Left cardiac atrium (tissue), 4 donors: ENCODE results near the gene ZNF44. TPM values are rescaled to one million over a fixed set of nuclear protein-coding genes. Genes with fewer than 3 reads are reported as not detected.
"Not testable (repeated sequence)": the region's sequence is repeated elsewhere in the genome, so short reads cannot be mapped to it uniquely, and the experiment has no call there.

Experiments
- ATAC-seq, 2 donors: fragments of 200-7000 bp; cut with Tn5 transposase; one replicate each; pipeline ENCODE4 v1.9.1; 2020; ENCODE audit warnings: mild to moderate bottlenecking in 2 of 2, moderate library complexity in 2 of 2
- DNase-seq: peaks from one replicate; pipeline ENCODE4 v3.0.0-alpha.2; 2020
- intact Hi-C, 2 donors: fragments of 100-400 bp; cut with DNase I; formaldehyde crosslinking; loops; one replicate each; pipeline versions ENCODE4 v1.14.1 to v1.15.1; 2022 to 2023
- long read RNA-seq: library from polyadenylated mRNA; unstranded; transcript quantifications from one replicate; pipeline ENCODE4 v2.0.0, GENCODE V29; 2021
- total RNA-seq, 2 donors: library from RNA; stranded (reverse); fragmentation: NEBNext Ultra II Directional; extraction: Animal tissue kit (Norgen Biotek cat#: 25700); gene quantifications; one replicate each; pipeline ENCODE4 v1.2.1, GENCODE V29; 2021
- donor health status: DM: no; HTN: yes; CAD: no.
- donor health status: DM: no; HTN: yes; CAD: no; lungs with severe emphysema.
- donor health status: DM: yes; HTN: yes; CAD: no.
- donor health status: Dilated cardiomyopathy.

ZNF44 gene
- 10 to 100 TPM in 1 of 2 donors, 1 to 10 TPM in 1; 7.4 to 11.5 TPM for total RNA-seq
- long read RNA-seq, transcript ZNF44-202 (4 exons, 2,119 nt), result major isoform, 6 of 8 reads
- long read RNA-seq, partial matches to known transcripts, result 0 of 8 reads
- long read RNA-seq, other reads (novel, unspliced or antisense), result 1 of 8 reads

- peak; percentile 99 for ATAC-seq
- intact Hi-C loops, result loop anchor here in 1 of 2 donors (2.0 to 5.0 kb wide), 2 partner anchors 38 to 70 kb away; partner anchors contain the start of genes ZNF442 and ZNF563
- peak; percentile 98 for DNase-seq
Observed at GRCh38 chr19:12294249-12295158, at the start of gene ZNF44. Gene ZNF44, minus strand, starts transcription at chr19:12294883. Its CDS starts 189 bp downstream, at chr19:12294694.

DNA sequence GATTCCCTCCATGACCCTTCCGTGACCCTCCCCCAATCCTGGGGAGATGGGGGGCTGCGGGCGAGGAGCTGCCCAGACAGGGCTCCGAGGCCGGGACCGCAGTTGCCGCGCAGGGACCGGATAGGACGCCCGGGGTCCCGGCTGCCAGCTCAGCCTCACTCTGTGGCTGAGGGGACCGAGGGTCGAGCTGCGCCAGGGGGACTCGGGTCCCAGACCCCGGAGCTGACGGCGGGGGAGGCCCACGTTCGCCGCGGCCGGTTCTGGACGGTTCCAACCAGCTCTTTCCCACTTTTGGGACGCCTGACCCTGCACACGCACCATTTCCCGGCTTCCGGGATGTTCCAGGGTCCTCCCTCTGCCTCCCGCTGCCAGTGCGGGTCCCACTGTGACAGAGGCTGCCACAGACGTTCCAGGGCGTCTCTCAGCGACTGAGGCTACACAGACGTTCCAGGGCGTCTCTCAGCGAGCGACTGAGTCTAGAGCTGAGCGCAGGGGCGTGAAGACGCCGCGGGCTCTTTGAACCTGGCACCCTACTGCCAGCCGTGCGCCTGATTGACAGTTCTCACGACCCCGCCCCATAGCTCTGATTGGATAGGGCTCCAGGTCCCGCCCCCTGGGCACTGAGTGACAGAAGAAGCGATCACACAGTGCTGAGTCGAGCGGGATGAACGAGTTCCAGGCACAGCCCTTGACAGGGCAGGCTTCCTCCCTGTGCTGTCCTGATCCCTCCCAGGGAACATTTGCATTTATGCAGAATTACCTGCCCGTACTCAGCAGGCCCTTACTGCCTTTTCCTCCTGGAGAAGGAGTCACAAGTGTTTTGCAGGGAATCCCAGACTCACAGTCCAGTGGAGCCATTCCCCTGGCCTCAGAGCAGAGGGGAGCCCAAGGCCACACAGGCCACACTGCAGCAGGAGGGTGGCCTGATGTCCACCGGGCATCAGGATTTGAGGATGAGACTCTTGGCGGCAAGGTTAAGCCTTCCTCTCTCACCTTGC is 38.8 kb upstream of the ZNF44 start, which contains the start of gene ZNF563:
ZNF563 (minus strand) TSS at position 472 of the 998 bp plus-strand sequence; CDS start at position 321, 151 bp downstream.
- ATAC-seq (peak; percentile 99 to 100), DNase-seq (peak; percentile 99)
- intact Hi-C loops, result loop anchor here in 1 of 2 donors (5.0 kb wide), 1 partner anchor 41 kb away; the partner anchor contains the start of gene ZNF44

GRCh38 chr19:12331211-12331941 is 36.7 kb upstream of the ZNF44 start:
- DNase-seq (no peak), ATAC-seq (peak in 1 of 2 donors; percentile 9)
- intact Hi-C loops, result loop anchor here in 1 of 2 donors (5.0 kb wide), 1 partner anchor 39 kb away; the partner anchor contains the start of gene ZNF44

DNA sequence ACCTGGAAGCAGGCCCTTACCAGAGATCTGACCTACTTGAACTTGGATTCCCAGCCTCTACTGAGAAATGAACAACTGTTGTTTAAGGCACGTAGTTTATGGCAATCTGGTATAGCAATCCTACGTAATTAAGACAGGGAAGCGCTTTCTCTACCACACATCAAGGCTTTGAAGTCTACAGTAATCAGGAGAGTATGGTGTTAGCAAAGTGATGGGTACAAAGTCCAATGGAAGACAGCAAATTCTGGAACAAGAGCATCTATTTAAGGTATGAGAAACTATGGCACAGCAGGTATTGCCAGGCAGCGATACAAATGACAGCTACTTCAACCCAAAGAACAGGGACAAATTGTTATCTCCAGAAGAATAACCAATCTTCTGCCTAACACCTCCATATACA is 35.7 kb upstream of the ZNF44 start:
- intact Hi-C loops, result loop anchor here in 1 of 2 donors (5.0 kb wide), 1 partner anchor 38 kb away; the partner anchor contains the start of gene ZNF44
- DNase-seq (no peak), ATAC-seq (no peak)

DNA sequence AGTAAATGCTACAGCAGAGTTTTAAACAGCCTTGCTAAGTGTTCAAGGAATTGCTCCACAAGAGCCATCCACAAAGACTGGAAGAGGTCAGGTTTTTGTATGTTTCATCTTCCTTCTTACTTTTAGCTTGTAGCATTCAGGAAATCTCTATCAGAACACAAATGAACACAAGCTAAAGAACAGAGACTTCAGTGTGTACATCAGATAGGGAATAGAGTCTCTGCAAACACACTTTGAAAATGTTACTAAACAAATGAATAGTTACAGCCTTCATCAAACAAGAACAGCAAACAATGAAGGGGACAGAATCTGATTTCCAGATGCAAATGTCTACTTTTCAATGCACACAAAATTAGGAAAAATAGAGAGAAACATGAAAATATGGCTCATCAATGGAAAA is 31.0 kb upstream of the ZNF44 start:
- no peak for ATAC-seq
- intact Hi-C loops, result no loop called here
- no peak for DNase-seq

- no peak for ATAC-seq
- no peak for DNase-seq
- intact Hi-C loops, result no loop called here
Observed at GRCh38 chr19:12318782-12319413, 24.2 kb upstream of the ZNF44 start.

DNA sequence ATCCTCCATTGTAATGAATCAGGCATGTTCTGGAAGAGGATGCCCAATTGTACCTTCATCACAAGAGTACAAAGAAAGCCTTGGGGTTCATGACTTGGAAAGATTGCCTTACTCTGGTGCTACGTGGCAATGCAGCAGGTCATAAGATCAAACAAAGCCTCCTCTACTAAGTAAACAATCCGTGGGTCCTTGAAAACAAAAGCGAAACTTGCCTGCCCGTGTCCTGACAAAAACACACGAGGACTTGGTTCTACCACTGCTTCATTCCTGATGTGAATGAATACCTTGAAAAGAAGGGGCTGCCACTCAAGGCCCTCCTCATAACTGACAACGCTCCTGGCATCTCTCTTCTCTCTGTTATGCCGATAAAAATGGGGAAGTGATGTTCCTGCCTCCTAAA is 19.9 kb upstream of the ZNF44 start:
- DNase-seq (no peak), ATAC-seq (no peak)
- intact Hi-C loops, result no loop called here

DNA sequence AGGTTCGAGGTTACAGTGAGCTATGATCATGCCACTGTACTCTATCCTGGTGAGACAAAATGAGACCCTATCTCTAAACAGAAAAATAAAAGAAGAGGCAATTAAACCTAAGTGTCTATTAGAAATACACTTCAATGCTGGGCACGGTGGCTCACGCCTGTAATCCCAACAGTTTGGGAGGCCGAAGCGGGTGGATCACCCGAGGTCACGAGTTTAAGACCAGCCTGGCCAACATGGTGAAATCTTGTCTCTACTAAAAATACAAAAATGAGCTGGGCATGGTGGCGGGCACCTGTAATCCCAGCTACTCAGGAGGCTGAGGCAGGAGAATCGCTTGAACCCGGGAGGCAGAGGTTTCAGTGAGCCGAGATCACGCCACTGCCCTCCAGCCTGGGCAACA is 14.2 kb upstream of the ZNF44 start:
- intact Hi-C loops, DNase-seq, ATAC-seq: not testable (repeated sequence)

GRCh38 chr19:12295191-12295590 is 508 bp upstream of the ZNF44 start:
- DNase-seq (no peak), ATAC-seq (peak in 1 of 2 donors; percentile 1)
- intact Hi-C loops, result loop anchor here in 1 of 2 donors (2.0 kb wide), 1 partner anchor 70 kb away; the partner anchor contains the start of gene ZNF442

DNA sequence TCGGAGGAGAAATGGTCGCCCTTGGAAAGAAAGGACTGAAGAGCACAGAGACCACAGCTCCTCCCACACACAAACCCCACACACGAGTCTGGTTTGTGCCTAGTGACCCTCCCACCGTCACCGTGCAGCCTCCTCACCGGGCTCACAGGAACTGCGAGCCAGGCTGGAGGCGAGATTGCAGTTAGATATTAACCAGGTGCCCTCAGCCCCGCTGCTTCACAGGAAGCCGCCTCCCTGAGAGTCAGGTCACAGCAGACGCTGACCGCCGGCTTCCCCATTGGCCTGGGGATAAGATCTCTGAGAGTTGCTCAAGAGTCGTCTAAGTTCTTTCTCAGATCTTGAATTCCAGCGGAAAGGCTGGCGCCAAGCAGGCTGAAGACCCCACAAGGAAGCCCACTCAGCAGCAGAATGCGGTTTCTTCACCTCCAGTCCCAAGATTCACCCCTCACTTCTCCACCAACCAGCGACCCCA is 870 bp downstream of the ZNF44 start:
- DNase-seq, result peak; percentile 72
- ATAC-seq, result peak; percentile 42 to 60
- intact Hi-C loops, result loop anchor here in 1 of 2 donors (2.0 to 5.0 kb wide), 2 partner anchors 38 to 71 kb away; partner anchors contain the start of genes ZNF442 and ZNF563

- ATAC-seq (no peak), DNase-seq (no peak)
- intact Hi-C loops, result loop anchor here in 1 of 2 donors (5.0 kb wide), 1 partner anchor 43 kb away; the partner anchor contains the start of gene ZNF563
Observed at GRCh38 chr19:12289790-12290065, 5.0 kb downstream of the ZNF44 start.

GRCh38 chr19:12287958-12288500 is 6.7 kb downstream of the ZNF44 start:
- ATAC-seq, result no peak
- DNase-seq, result no peak
- intact Hi-C loops, result no loop called here

DNA sequence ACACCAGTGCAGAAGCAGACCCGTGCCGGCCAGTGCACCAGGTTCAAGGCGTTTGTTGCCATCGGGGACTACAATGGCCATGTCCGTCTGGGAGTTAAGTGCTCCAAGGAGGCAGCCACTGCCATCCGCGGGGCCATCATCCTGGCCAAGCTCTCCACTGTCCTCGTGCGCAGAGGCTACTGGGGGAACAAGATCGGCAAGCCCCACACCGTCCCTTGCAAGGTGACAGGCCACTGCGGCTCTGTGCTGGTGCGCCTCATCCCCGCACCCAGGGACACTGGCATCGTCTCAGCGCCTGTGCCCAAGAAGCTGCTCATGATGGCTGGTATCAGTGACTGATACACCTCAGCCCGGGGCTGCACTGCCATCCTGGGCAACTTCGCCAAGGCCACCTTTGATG is 10.1 kb downstream of the ZNF44 start:
- ATAC-seq, result no peak
- no peak for DNase-seq
- intact Hi-C loops, result no loop called here

GRCh38 chr19:12284226-12284625 is 10.5 kb downstream of the ZNF44 start:
- intact Hi-C loops, result no loop called here
- DNase-seq (no peak), ATAC-seq (no peak)

GRCh38 chr19:12278713-12279112 is 16.0 kb downstream of the ZNF44 start:
- intact Hi-C loops, result no loop called here
- DNase-seq (no peak), ATAC-seq (no peak)

DNA sequence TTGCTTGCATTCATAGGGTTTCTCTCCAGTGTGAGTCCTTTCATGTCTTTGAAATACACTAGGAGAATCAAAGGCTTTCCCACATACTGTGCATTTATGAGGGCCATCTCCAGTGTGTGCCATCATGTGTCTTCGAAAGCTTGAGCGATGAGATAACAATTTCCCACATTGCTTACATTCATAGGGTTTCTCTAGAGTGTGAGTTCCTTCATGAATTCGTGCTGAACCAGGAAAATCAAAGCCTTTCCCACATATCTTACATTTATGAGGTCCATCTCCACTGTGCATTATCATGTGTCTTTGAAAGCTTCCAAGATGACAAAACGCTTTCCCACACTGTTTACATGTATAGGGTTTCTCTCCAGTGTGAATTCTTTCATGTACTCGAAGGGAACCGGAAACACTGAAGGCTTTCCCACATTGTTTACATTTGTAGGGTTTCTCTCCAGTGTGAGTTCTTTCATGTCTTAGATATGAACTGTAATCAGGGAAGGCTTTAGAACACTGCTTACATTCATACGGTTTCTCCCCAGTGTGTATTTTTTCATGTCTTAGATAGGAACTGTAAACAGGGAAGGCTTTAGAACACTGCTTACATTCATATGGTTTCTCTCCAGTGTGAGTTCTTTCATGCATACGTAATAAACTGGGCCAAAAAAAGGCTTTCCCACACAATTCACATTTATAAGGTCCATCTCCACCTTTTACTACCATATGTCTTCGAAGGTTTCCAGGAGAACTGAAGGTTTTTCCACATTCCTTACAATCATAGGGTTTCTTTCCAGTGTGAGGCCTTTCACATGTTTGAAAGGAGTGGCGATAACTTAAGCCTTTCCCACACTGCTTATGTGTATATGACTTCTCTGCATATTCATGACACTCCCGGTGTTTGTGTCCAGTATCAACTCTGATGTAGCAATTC is 21.4 kb downstream of the ZNF44 start:
- ATAC-seq, result no peak
- DNase-seq, result no peak
- intact Hi-C loops, result no loop called here
